Measurements from ENCODE around the gene CERS6. TPM values are rescaled to one million over a fixed set of nuclear protein-coding genes. Genes with fewer than 3 reads are reported as not detected.

Gene CERS6
- total RNA-seq, 1 experiment from 2014 or later: 17.3 TPM

GRCh38 chr2:168684921-168685599 lies 229.0 kb downstream of the CERS6 start:
- ChIA-PET POLR2A (no interaction called here), CTCF (interaction anchor here (0.7 kb wide), 1 partner anchor 338 kb away, joined by 3 read pairs; no protein-coding TSS in a partner anchor)
- Mint-ChIP-seq H3K27ac (no peak overlapping the region), H3K9me3 (no peaks in the 10 kb centered on the region), H3K4me1 (peaks cover 28% of the 10 kb centered on the region), H3K27me3 (ENCODE audit: low read depth) (no peaks in the 10 kb centered on the region), H3K4me3 (no peak overlapping the region), H3K36me3 (no peaks in the 10 kb centered on the region)
- no peak for TF ChIP-seq HMGA2 (CRISPR knock-in tag; IDR thresholded peaks at IDR 0.05)
- ATAC-seq (no peak), DNase-seq (ENCODE audit: low spot score) (no peak)

- DNase-seq (ENCODE audit: low spot score) (no peak), ATAC-seq (no peak)
- H3K27ac Mint-ChIP-seq: no peak overlapping the region
- no peaks in the 10 kb centered on the region for H3K27me3 Mint-ChIP-seq (ENCODE audit: low read depth)
- TF ChIP-seq PRRX2 (CRISPR knock-in tag; IDR thresholded peaks at IDR 0.05) (no peak), RELA (CRISPR knock-in tag; IDR thresholded peaks at IDR 0.05; ENCODE audit: borderline replicate concordance) (no peak), ZSCAN18 (CRISPR knock-in tag; IDR thresholded peaks at IDR 0.05) (no peak), E2F5 (CRISPR knock-in tag; IDR thresholded peaks at IDR 0.05) (no peak), NFE2L1 (CRISPR knock-in tag; IDR thresholded peaks at IDR 0.05) (no peak), ZNF423 (CRISPR knock-in tag; IDR thresholded peaks at IDR 0.05) (no peak), CBFB (CRISPR knock-in tag; IDR thresholded peaks at IDR 0.05; ENCODE audit: low read depth) (no peak)
- H3K4me1 Mint-ChIP-seq: peaks cover 26% of the 10 kb centered on the region
- ChIA-PET POLR2A (no interaction called here), CTCF (interaction anchor here (0.7 to 1.8 kb wide), 5 partner anchors 19 to 339 kb away, joined by 3 to 5 read pairs (median 5); no protein-coding TSS in a partner anchor)
- H3K36me3 Mint-ChIP-seq: no peaks in the 10 kb centered on the region
- no peaks in the 10 kb centered on the region for H3K9me3 Mint-ChIP-seq
- H3K4me3 Mint-ChIP-seq: no peak overlapping the region
Measured at GRCh38 chr2:168685600-168686451, 229.8 kb downstream of the CERS6 start.

- POLR2A ChIA-PET: no interaction called here
Measured at GRCh38 chr2:168686452-168687191, 230.6 kb downstream of the CERS6 start.

More at GRCh38 chr2:168686452-168687191, 230.6 kb downstream of the CERS6 start:
- DNase-seq (ENCODE audit: low spot score): no peak
- Mint-ChIP-seq H3K9me3 (no peaks in the 10 kb centered on the region), H3K27ac (no peak overlapping the region), H3K4me1 (peaks cover 26% of the 10 kb centered on the region), H3K4me3 (no peak overlapping the region), H3K27me3 (ENCODE audit: low read depth) (no peaks in the 10 kb centered on the region), H3K36me3 (no peaks in the 10 kb centered on the region)
- TF ChIP-seq GABPB1 (CRISPR knock-in tag; IDR thresholded peaks at IDR 0.05): no peak
- no peak for TF ChIP-seq USF2 (CRISPR knock-in tag; IDR thresholded peaks at IDR 0.05)
- TF ChIP-seq E2F4 (CRISPR knock-in tag; IDR thresholded peaks at IDR 0.05; ENCODE audit: borderline replicate concordance, low read depth): no peak
- TF ChIP-seq IRF1 (CRISPR knock-in tag; IDR thresholded peaks at IDR 0.05): no peak
- no peak for TF ChIP-seq ZSCAN18 (CRISPR knock-in tag; IDR thresholded peaks at IDR 0.05)
- no peak for TF ChIP-seq ETV6 (CRISPR knock-in tag; IDR thresholded peaks at IDR 0.05)
- no peak for TF ChIP-seq TP53 (CRISPR knock-in tag; IDR thresholded peaks at IDR 0.05)
- no peak for TF ChIP-seq MAX (CRISPR knock-in tag; IDR thresholded peaks at IDR 0.05)
- TF ChIP-seq NR3C1 (CRISPR knock-in tag; conservative IDR thresholded peaks at IDR 0.05; ENCODE audit: low read depth): no peak
- no peak for ATAC-seq
- CTCF ChIA-PET: interaction anchor here (0.8 to 1.8 kb wide), 11 partner anchors 11 to 350 kb away, joined by 3 to 21 read pairs (median 5); no protein-coding TSS in a partner anchor

Data from WTC11 (cell line).